Measurements from ENCODE around the gene GDPD2.

The GDPD2 gene

DNA sequence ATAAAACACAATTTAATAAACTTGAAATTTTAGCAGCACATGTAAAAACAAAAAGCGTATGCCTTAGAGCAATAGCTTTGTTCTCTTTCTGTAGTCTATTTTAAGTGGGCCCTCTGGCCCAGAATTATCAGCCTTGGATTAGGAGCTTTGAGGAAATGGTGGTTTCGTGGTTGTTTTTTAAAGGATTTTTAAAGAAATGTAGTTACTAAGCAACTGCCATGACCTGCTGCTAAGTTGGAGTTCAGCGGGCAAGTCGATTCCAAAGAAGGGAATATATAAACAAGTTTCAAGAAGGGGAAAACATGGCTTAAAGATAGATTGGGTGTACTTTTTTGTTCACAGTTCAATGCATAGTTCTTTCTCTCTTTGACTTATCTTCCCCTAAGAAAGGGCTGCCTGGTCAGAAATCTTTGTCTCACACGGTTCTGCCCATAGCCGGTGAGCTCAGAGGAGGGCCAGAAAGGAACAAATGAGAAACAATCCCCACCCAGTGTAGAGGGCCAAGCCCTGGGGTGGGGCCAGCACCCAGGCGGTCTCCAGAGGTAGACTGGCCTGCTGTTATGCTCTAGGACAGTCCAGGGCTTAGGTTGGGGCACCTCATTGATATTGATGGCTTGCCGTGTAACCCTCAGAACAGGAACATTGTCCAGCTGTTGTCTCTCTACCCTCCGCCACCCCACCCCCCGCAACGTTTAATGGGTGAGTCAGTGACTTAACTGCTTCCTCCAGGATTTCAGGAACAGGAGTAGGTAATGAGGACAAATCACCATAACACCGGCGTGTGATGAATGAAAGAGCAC lies 54.0 kb downstream of the GDPD2 start:
- DNase-seq: no peak

DNA sequence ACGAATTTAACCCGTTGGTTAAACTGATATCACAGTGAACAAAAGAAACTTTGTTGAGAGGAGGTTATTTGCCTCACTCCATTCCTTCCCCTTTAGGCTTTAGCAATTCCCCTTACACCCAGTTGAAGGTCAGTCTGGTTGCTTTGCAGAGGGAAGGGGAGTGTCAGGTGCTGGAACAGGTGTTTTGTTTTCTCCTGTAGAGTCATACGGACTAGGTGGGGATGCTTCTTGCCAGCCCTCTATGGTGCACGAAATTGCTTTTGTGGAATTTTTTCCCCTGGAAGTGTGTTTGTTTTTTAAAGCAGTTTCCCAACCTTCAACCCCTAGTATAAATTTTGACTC lies 54.6 kb downstream of the GDPD2 start:
- DNase-seq: no peak

DNA sequence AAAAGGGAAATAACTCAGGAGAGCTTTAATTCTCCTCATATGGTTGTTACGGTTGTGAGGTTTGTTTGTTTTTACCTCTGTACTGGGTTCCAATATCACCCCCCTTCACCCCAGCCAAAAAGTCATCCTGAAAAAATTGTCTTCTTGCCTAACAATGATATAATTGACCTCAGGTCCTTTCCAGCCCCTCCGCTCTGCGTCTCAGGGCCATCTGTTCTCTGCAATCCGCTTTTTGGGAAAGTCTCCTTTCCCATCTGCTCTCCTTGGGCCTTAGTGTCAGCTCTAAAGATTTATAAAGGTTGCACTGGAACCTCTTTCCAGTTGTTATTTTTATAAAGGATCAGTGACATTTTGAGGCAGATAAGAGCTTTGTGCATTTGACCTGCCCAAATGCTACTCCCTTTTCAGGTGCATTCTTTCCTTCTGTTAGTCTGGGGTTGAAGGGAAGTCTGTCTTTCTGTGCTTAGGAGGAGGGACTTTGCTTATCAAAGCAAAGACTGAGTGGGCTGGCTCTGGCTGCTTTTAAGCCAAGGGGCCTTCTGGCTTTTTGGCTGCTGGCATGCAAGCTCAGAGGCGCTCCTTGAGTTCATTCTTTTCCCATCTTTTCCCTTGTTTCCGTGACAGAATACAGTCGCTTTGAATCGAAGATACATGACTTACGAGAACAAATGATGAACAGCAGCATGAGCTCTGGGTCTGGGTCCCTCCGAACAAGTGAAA lies 55.6 kb downstream of the GDPD2 start:
- DNase-seq: no peak

DNA sequence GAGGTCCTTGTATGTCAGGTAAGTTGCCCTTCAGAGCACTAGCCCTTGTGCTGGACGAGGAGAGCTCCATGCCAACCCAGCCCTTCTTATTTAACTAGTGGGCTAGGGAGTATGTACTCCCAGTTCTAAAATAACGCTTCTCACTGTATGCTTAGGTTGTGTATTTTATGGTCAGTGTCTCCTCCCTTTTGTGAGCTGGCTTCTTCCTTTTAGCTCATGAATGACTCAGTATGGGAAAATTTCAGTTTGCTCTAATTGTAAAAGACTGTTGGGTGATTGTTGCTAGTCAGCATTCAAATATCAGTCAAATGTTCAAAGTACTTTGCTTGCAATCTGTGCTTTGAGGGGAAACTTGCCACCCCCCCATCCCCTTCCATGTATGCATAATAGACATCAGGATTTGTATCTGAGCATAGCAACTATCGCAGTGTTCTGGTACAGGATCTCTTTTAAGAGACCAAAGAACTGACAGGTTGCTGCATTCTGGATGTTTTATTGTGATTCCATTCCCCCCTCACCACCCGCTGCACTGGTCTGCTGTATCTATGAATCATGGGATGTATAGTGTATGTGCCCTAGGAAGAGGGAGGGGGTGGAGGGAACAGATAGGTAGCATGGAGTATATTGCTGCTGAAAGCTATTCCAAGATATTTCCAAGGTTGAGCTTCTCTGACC lies 56.3 kb downstream of the GDPD2 start:
- DNase-seq: no peak

DNA sequence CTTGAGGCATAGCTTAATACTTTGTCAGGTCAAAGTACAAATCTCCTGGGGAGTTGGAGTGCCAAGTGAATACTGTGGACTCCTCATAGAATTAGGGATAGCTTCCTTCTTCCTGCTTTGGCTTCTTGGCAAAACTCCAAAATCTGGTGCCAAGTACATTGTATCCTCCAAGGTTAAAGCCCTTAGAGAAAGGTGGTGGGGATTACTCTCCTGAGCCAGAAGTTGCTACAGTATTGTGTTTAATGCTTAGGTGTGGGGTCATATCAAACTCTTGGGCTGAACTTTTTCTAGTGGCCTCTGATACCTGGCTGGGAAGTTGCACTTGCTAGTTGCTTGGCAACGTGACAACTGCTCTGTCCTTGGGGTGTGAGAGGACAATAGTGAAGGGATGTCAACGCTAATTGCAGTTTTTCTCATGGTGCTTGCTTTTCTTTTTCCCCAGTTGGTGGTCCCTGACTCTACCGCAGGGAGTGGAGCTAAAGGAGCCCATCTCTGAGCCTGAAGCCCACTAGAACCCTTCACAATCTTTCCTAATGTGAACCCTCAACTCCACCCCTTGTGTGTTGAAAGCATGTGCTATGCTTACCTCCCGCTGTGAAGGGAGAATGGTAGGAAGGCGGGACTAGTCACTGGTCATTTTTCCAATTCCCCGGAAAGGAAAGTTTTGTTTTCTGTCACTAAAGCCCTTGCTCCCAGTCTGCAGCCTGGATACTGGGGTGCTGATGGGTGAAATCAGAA lies 57.0 kb downstream of the GDPD2 start:
- DNase-seq: no peak

DNA sequence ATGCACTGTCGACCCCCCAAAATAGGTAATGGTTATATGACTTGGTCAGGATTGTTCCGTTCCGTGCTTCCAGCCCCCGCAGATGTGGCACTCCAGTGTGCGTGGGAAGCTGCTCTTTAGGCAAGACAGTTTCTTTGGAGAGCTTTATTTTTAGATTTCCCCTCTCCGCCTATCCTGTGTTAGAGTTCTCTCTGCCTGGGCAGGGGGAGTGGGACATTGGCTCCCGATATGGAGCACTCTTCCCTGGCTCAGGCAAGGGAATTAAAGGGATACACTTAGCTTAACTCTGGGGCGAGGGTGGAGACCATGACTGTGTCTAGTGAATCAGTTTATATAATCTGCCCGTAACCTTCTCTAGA lies 57.5 kb downstream of the GDPD2 start:
- DNase-seq: no peak

DNA sequence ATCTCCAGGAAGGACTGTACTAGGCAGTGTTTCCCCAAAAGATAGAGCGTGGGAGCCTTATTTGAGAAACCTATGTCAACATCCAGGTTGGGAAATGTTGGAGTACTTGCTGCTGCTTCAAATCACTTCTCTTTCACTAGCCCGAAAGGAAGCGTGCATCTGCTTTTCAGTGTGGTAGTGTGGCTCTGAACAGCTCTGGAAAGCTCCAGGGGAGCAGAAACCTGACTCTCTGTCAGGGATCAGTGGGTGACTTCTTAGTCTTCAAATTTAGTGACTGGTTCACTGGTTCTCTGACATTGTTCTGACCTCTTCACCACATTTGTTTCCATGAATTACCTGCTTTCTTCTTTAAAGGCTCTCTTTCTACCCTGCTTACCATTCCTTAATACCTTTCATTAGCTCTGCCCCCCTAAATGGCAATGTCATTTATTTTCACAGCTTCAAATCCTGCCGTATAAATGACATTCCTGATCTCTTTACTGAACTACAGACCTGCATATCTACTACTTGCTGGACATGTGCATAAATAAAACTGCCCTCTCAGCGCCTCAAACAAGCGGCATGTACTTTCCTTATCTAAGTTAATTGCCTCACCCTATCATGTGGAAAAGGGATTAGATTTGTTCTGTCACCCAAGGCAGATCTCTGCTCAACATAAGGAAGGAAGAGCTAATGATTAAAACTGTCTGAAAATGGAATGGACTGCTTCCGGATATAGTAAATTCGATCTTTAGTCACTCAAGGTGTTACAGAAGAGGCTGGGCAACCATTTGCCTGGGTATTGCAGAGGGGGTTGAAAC lies 58.6 kb downstream of the GDPD2 start:
- no peak for DNase-seq

DNA sequence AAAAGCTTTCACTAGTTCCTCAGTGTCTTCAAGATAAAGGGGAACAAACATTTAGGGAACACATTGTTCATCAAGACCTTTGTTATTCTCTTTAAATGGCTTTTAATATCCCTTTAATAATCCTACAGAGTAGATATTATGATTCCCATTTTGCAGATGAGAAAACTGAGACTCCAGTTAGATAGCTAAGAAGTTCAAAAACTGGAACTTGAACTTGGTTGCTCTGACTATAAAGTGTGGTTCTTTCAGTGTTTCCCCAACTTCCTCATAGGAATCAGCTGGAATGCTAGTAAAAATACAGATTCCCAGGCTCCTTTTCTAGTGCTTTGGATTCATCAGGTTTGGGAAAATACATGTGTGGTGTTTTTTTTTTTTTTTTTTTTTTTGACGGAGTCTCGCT lies 59.2 kb downstream of the GDPD2 start:
- no peak for DNase-seq
